GM10847 (cell line): Measurements from ENCODE around the gene FBXO4.

Experiments
- POLR2A ChIP-seq: IDR thresholded peaks from 2 replicates; pipeline ENCODE4 v1.6.1; 2011; ENCODE audit not compliant: insufficient read length; ENCODE audit errors: extremely low read depth

FBXO4 gene

GRCh38 chr5:41961736-41962135 lies 36.7 kb downstream of the FBXO4 start:
- no peak for TF ChIP-seq POLR2A

DNA sequence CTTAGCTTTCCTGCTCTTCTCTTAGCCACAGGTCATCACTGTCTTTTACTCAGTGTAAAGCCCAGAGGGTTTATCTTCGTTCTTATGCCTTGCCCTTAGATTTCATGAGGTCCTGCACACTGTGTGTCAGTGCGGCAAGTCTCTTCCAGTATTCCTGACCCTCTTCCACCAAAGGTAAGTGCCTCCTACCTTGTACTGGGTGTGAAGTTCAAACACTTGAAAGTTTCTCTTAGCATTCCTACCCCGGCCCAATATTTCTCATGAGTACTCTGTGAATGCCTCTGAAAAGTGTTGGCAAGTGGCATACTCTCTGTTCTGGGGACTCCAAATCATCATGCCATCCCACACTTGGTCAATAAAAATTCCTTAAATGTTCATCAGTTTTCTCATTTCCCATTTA lies 37.4 kb downstream of the FBXO4 start:
- TF ChIP-seq POLR2A, result no peak

DNA sequence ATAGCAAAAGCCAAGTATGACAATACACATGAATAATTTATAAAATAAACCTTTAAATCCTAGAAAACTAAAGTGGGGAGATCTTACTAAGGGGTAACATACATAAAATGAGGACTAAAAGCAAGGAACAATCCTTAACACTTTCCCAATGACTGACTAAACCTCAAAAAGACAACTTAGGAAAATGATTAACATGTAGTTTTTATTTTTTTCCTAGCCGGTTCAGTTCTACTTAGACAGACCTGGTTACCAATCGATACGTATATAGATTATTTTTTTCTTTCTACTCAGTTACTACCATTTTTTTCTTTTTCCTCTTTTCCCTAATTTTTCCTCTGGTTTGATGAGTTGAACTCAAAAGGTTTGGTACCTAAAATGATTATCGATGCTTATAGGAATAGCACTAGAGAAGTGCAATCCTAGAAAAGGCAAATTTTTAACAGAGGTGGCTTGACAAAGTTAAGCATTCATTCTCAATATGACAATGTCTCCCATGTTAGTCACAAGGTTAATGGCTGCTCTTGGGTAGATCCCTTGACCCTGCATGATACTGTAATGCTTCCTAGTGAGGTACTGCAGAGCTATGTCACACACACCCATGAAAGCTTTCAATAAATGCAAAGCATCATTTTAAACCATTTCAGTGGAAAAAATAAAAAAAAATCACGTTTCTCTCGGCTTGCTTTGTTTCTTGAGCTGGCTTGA lies 41.5 kb downstream of the FBXO4 start:
- TF ChIP-seq POLR2A, result no peak

DNA sequence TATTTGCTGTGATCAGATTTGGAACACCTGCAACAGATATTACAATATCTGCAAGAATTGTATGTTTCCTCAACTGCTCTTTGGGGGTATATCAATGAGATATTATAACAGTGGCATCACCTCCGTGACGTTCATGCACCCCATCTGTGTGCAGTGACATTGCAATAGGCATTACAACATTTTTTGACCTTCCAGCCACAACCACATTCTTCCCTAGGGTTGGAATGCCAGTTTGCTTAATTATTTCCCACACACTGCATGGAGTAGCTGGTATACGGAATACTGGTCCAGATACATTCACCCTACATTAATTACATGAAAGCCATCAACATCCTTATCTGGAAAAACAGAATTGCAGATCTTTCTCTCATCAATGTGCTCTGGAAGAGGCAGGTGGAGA lies 42.3 kb downstream of the FBXO4 start:
- TF ChIP-seq POLR2A, result no peak

- no peak for TF ChIP-seq POLR2A
Measured at GRCh38 chr5:41968153-41968723, 43.2 kb downstream of the FBXO4 start.

- TF ChIP-seq POLR2A, result no peak
Measured at GRCh38 chr5:41973087-41973486, 48.0 kb downstream of the FBXO4 start.

GRCh38 chr5:41973887-41974286 lies 48.8 kb downstream of the FBXO4 start:
- TF ChIP-seq POLR2A, result no peak

DNA sequence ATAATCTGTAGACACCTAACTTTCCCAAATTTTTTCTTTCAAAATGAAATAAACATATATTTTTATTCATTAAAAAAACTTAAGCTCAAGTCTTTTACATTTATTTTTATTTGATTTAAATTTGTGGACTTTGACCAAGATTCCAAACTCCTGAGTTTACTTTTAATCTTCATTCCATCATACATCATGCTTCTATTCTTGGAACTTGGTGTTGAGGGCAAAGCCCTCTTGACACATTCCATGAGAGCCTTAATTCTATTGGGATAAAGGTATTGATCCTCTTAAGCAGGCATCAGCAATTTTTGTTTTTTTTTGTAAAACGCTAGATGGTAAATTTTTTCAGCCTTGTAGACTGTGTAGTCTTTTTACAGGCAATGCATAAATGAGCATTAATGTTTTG lies 53.6 kb downstream of the FBXO4 start:
- TF ChIP-seq POLR2A, result no peak

DNA sequence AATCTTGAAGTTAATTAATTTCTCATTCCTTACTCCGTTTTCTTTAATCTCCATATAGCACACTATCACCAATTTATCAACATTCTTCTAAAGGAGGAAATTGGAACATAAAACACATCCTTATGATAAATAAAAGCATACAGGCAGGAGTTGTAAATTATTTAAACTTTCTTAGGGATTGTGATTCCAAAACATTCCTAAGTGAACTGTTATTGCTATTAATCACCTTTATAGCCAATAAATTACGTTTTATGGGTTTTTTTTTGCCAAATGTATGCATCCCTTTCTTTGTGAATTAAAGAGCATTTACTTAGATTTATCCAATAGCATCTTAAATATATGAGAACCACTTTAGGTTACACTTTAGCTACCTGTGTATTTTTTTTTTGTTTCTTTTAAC lies 55.3 kb downstream of the FBXO4 start:
- TF ChIP-seq POLR2A, result no peak

GRCh38 chr5:41980870-41981269 lies 55.8 kb downstream of the FBXO4 start:
- no peak for TF ChIP-seq POLR2A

GRCh38 chr5:41983284-41983683 lies 58.2 kb downstream of the FBXO4 start:
- TF ChIP-seq POLR2A, result no peak

GRCh38 chr5:41985945-41986695 lies 61.0 kb downstream of the FBXO4 start:
- TF ChIP-seq POLR2A, result no peak
